Hematopoietic multipotent progenitor cell treated with erythropoietin and hydrocortisone succinate and interleukin-3 and kit ligand, for 15 days (in vitro differentiated cells): ENCODE results near the gene SUMO3.

Experiments
- DNase-seq: peaks from one replicate; pipeline ENCODE4 v3.0.0-alpha.2; 2015; ENCODE audit warnings: low spot score

Gene SUMO3

DNA sequence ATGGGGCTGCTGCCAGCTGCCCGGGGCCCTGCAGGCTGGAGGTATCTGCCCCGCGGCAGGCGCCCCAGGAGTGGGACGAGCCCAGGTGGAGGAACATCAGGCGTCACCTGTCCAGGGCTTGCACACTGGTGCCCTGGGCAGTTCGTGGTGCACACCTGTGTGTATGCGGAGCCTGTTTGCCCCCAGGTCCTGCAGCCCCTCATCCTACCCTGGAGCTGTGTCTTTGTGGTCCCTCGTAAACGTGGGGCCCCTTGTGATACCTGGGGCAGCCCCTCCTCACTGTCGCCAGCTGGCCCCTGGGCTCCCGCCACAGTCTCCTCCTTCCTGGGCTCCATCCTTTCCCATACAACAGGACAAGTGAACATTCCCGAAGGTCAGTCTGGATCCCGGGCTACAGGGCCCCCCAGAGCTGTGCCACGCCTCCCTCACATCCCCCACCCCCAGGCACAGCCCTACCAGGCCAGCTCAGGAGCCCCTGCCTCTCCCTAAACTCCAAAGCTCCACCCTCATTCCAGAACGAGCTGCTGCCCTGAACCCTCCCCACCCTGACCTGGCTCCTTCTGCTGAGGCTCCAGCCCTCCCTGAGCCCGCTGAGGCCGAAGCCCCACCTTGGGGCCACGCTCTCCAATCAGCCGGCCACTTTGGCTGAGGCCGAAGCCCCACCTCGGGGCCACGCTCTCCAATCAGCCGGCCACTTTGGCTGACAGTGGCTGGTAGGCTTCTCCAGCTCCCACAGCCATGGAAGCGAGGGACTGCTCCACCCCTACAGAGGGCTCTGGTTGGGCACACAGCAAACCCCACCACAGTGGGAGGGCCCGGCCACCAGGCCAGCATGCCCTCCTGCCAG lies 58.9 kb downstream of the SUMO3 start:
- no peak for DNase-seq

DNA sequence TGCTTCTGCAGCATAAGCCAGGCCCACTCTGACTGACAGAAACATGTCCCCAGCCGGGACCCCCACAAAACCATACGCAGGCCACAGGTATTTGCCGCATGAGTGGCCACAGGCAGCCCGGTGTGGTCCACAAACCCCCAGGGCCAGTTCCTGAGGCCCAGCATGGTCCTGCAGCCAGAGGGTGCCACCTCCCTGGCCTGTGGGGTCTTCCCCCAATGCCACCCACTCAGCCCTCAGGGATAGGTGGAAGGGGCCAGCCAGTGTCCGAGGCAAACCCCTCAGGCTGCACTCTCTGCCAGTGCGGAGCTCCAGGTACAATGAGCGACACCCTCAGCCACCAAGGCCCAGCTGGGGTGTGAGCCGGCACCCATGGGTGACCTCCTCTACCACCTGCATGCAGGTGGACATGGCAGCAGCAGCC lies 59.7 kb downstream of the SUMO3 start:
- DNase-seq, result no peak

DNA sequence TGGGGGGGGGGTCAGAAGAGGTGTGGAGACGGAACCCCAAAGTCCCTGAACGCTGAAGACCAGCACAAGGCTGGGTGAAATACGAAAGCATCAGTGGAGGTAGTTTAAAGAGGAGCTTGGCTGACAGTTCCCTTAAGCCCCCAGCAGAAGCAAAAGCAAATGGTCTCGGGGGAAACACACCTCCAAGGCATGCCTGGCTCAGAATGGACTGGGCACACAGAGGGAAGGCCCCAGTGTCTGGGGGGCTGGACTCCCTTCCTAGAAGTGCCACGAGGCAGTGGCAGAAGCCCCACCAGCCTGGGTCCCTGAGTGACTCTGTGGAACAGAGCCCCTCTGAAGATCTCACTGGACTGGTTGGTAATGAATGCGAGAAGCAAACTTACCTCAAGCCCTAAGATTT lies 60.1 kb downstream of the SUMO3 start:
- no peak for DNase-seq

DNA sequence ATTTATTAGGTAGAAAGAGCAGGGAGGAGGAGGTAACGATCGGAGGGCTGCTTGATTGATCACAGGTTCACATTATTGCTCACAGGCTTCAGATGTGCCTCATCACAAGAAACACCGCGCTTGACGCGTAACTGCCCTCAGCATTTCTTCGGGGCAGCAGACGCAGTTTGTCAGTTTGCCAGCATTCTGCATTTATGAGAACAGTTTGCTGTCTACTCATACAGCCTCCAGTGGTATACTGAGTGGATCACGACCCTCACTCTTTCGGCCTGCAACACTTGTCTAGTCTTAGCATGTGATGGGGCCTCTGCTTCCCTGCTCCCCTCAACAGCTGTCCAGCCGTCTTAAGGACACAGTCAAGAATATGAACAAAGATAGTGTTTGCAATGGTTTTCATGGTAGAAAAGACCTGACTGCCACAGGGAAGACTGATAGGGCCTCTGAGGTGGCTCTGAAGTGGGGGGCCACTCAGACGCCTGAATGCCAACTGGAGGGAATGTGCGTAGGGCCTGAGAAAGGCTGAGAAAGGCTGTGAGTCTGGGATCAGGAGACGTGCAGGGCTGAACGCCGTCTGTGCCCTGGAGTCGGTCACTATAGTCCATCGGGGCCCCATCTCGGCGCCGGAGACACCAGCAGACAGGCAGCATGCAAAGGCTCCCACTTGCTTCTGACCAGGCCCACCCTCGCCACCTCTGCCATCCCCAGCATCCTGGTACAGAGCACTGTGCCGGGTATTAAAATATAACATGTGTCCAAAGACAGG lies 61.3 kb downstream of the SUMO3 start:
- DNase-seq, result no peak
